ENCODE data around the gene SP7. TPM values are rescaled to one million over a fixed set of nuclear protein-coding genes. Genes with fewer than 3 reads are reported as not detected.

SP7 gene
- total RNA-seq, 1 experiment from 2014 or later = not detected

DNA sequence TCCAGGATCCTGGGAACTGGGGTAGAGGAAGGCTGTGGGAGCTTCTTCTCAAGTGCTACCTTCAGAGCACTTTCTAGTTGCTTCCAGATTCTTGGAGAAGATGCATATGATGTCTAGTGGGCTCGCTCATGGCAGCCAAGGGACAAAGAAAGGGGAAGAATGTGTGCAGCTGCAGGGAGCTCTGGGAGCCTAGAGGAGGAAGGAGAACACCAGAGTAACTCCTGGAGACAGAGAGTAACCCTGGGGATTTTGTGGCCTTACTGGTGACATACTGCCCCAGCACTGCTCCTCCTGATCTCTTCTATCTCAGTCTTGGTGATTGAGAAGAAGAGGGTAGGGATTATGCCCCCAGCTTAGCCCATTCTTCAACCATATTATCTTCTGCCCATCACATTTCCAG lies 10.3 kb upstream of the SP7 start:
- no peak overlapping the region for H4K91ac ChIP-seq (ENCODE audit: insufficient read length, low read depth, low read length)
- H4K8ac ChIP-seq (replicated peaks; ENCODE audit: insufficient read length, low read depth, low read length) = no peak overlapping the region
- H2BK20ac ChIP-seq (ENCODE audit: low read depth, low read length, poor library complexity, severe bottlenecking) = no peak overlapping the region
- no peak overlapping the region for H2BK15ac ChIP-seq (ENCODE audit: low read depth, low read length)
- H3K9me3 ChIP-seq (ENCODE audit: control insufficient read depth, low read depth, low read length) = no peaks in the 10 kb centered on the region
- no peak overlapping the region for H3T11ph ChIP-seq (ENCODE audit: low read length)
- no peak overlapping the region for H3K27ac ChIP-seq (ENCODE audit: insufficient read length, low read depth, low read length)
- no peak overlapping the region for H3K4me2 ChIP-seq (ENCODE audit: insufficient read depth, insufficient read length, low read length)
- no peak overlapping the region for H3K14ac ChIP-seq (ENCODE audit: insufficient read depth, low read length)
- no peak overlapping the region for H2BK5ac ChIP-seq (ENCODE audit: insufficient read length, low read length)
- Mint-ChIP-seq H3K4me3 (no peak overlapping the region), H3K4me1 (peaks cover 18% of the 10 kb centered on the region in 2 experiments), H3K9me3 (no peaks in the 10 kb centered on the region; a peak in 2 of 5 replicates), H3K27ac (no peak overlapping the region), H3K27me3 (ENCODE audit: low read depth) (peaks cover 47% of the 10 kb centered on the region), H3K36me3 (ENCODE audit: insufficient read depth in 1 of 3, low read depth in 3 of 3) (no peaks in the 10 kb centered on the region)
- no peaks in the 10 kb centered on the region for H3K79me1 ChIP-seq (ENCODE audit: insufficient read depth, low read depth, low read length, poor library complexity, severe bottlenecking)
- no peak overlapping the region for H3K23ac ChIP-seq (ENCODE audit: insufficient read length, low read depth, low read length)
- H2BK12ac ChIP-seq (ENCODE audit: insufficient read length, low read depth, low read length) = no peak overlapping the region
- no peaks in the 10 kb centered on the region for H4K20me1 ChIP-seq (ENCODE audit: control insufficient read depth, insufficient read depth, insufficient read length)
- H2AFZ ChIP-seq (ENCODE audit: low read length) = no peak overlapping the region
- no peak overlapping the region for H2AK5ac ChIP-seq (ENCODE audit: insufficient read length, low read length)
- no peaks in the 10 kb centered on the region for H3K79me2 ChIP-seq (ENCODE audit: insufficient read depth, low read length)
- peaks cover 15% of the 10 kb centered on the region for H3K23me2 ChIP-seq (ENCODE audit: insufficient read length, low read depth, low read length, poor library complexity, severe bottlenecking)
- H3K56ac ChIP-seq (ENCODE audit: insufficient read length, low read depth, low read length) = no peak overlapping the region
- H2BK120ac ChIP-seq (ENCODE audit: low read depth, low read length, poor library complexity, severe bottlenecking) = no peak overlapping the region
- no peak overlapping the region for H3K4ac ChIP-seq (ENCODE audit: low read depth, low read length)
- no peak overlapping the region for H3K9ac ChIP-seq (ENCODE audit: extremely low read depth, insufficient read length, low read length)
- H3K18ac ChIP-seq (ENCODE audit: insufficient read length, low read depth, low read length) = no peak overlapping the region
- no peaks in the 10 kb centered on the region for H3K4me1 ChIP-seq (ENCODE audit: insufficient read depth, low read length)
- H4K5ac ChIP-seq (ENCODE audit: insufficient read length, low read depth, low read length) = no peak overlapping the region
- TF ChIP-seq CTCF (conservative IDR thresholded peaks at IDR 0.05) = no peak
- no CpG with 5 or more reads among the region's 1 CpG for WGBS (ENCODE audit: extremely low coverage, insufficient read length, low lambda C conversion rate)
- H3K27me3 ChIP-seq (ENCODE audit: insufficient read depth, low read length) = no peaks in the 10 kb centered on the region
- DNase-seq = no peak
